ENCODE measurements around the gene LSM12.

DNA sequence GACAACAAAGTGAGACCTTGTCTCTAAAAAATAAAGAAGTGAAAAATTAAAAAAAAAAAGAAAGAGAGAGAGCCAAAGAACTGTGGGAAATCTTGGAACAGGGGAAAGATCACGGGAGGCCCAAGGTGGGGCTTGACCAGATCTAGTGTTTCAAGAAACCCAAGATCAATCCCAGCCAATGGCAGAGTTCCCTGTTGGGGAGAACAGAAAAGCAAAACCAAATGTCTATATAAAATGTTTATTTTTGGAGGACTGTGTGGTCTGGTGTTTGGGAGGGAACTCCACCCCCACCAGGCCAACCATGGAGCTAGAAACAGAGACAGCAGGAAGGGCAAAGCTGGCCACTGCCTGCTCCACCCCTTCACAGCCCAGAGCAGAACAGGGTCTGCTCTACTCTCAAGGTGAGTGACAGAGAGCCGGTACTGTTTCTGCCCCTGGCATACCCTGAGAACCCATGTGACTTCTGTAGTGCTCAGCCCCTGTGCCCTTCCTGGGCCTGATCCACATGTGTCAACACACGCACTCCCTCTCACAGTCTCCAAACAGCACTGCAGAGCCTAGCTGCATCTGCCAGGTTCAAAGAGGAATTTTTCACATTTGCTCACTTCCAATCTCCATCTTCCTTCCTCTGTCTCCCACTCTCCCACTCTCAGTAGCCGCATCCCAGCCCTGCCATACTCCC lies 55.4 kb downstream of the LSM12 start:
- TF ChIP-seq, protein P1, sequence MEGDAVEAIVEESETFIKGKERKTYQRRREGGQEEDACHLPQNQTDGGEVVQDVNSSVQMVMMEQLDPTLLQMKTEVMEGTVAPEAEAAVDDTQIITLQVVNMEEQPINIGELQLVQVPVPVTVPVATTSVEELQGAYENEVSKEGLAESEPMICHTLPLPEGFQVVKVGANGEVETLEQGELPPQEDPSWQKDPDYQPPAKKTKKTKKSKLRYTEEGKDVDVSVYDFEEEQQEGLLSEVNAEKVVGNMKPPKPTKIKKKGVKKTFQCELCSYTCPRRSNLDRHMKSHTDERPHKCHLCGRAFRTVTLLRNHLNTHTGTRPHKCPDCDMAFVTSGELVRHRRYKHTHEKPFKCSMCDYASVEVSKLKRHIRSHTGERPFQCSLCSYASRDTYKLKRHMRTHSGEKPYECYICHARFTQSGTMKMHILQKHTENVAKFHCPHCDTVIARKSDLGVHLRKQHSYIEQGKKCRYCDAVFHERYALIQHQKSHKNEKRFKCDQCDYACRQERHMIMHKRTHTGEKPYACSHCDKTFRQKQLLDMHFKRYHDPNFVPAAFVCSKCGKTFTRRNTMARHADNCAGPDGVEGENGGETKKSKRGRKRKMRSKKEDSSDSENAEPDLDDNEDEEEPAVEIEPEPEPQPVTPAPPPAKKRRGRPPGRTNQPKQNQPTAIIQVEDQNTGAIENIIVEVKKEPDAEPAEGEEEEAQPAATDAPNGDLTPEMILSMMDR (IDR thresholded peaks at IDR 0.05), result no peak
- TF ChIP-seq POLR2A (IDR thresholded peaks at IDR 0.05), result no peak

All from lower leg skin (tissue), 3 donors.